ENCODE results near the gene AK5.
"Not testable (repeated sequence)": the region's sequence is repeated elsewhere in the genome, so short reads cannot be mapped to it uniquely, and the experiment has no call there.

The AK5 gene

GRCh38 chr1:77398152-77398551, 116.3 kb downstream of the AK5 start:
- peaks cover 8% of the 10 kb centered on the region for H3K4me1 ChIP-seq (ENCODE audit: control insufficient read depth, insufficient read depth, low read length, poor library complexity, severe bottlenecking)
- H3K9me3 ChIP-seq (ENCODE audit: control insufficient read depth, low read length): no peaks in the 10 kb centered on the region
- no peak overlapping the region for H3K27ac ChIP-seq (ENCODE audit: low read depth, low read length, severe bottlenecking)
- H3K4me3 ChIP-seq (ENCODE audit: extremely low read depth, insufficient read depth, low read length, poor library complexity, severe bottlenecking): no peak overlapping the region
- H3K36me3 ChIP-seq (ENCODE audit: control insufficient read depth, insufficient read depth, low read length): no peaks in the 10 kb centered on the region
- WGBS, 2 experiments (ENCODE audit: insufficient coverage in 2 of 2): 55 to 73% methylated on average over 2 to 3 of the region's 3 CpGs

GRCh38 chr1:77399250-77400086, 117.6 kb downstream of the AK5 start:
- H3K9me3 ChIP-seq (ENCODE audit: control insufficient read depth, low read length): no peaks in the 10 kb centered on the region
- H3K4me3 ChIP-seq (ENCODE audit: extremely low read depth, insufficient read depth, low read length, poor library complexity, severe bottlenecking): no peak overlapping the region
- WGBS, 2 experiments (ENCODE audit: insufficient coverage in 2 of 2): 71 to 89% methylated on average over 3 to 5 of the region's 6 CpGs
- H3K27ac ChIP-seq (ENCODE audit: low read depth, low read length, severe bottlenecking): no peak overlapping the region
- H3K4me1 ChIP-seq (ENCODE audit: control insufficient read depth, insufficient read depth, low read length, poor library complexity, severe bottlenecking): peaks cover 8% of the 10 kb centered on the region
- no peaks in the 10 kb centered on the region for H3K36me3 ChIP-seq (ENCODE audit: control insufficient read depth, insufficient read depth, low read length)

- no CpG with 5 or more reads among the region's 2 CpGs for WGBS, 2 experiments (ENCODE audit: insufficient coverage in 2 of 2)
- H3K9me3 ChIP-seq (ENCODE audit: control insufficient read depth, low read length): no peaks in the 10 kb centered on the region
- no peaks in the 10 kb centered on the region for H3K36me3 ChIP-seq (ENCODE audit: control insufficient read depth, insufficient read depth, low read length)
- H3K27ac ChIP-seq (ENCODE audit: low read depth, low read length, severe bottlenecking): no peak overlapping the region
- no peak overlapping the region for H3K4me3 ChIP-seq (ENCODE audit: extremely low read depth, insufficient read depth, low read length, poor library complexity, severe bottlenecking)
- peaks cover 2% of the 10 kb centered on the region for H3K4me1 ChIP-seq (ENCODE audit: control insufficient read depth, insufficient read depth, low read length, poor library complexity, severe bottlenecking)
Observed at GRCh38 chr1:77400781-77401180, 119.0 kb downstream of the AK5 start.

GRCh38 chr1:77401384-77401783, 119.6 kb downstream of the AK5 start:
- 80 to 83% methylated on average over 1 of the region's 2 CpGs for WGBS, 2 experiments (ENCODE audit: insufficient coverage in 2 of 2)
- Histone ChIP-seq H3K4me1 (ENCODE audit: control insufficient read depth, insufficient read depth, low read length, poor library complexity, severe bottlenecking) (peaks cover 2% of the 10 kb centered on the region), H3K36me3 (ENCODE audit: control insufficient read depth, insufficient read depth, low read length) (no peaks in the 10 kb centered on the region)

GRCh38 chr1:77405186-77405585, 123.4 kb downstream of the AK5 start:
- Histone ChIP-seq H3K4me1 (ENCODE audit: control insufficient read depth, insufficient read depth, low read length, poor library complexity, severe bottlenecking) (no peaks in the 10 kb centered on the region), H3K36me3 (ENCODE audit: control insufficient read depth, insufficient read depth, low read length) (no peaks in the 10 kb centered on the region), H3K9me3 (ENCODE audit: control insufficient read depth, low read length) (no peaks in the 10 kb centered on the region), H3K4me3 (ENCODE audit: extremely low read depth, insufficient read depth, low read length, poor library complexity, severe bottlenecking) (no peak overlapping the region), H3K27ac (ENCODE audit: low read depth, low read length, severe bottlenecking) (no peak overlapping the region)
- WGBS, 2 experiments (ENCODE audit: insufficient coverage in 2 of 2): 93 to 96% methylated on average over 4 of the region's 4 CpGs

More at GRCh38 chr1:77401384-77401783, 119.6 kb downstream of the AK5 start:
- H3K9me3 ChIP-seq (ENCODE audit: control insufficient read depth, low read length): no peaks in the 10 kb centered on the region
- no peak overlapping the region for H3K4me3 ChIP-seq (ENCODE audit: extremely low read depth, insufficient read depth, low read length, poor library complexity, severe bottlenecking)
- no peak overlapping the region for H3K27ac ChIP-seq (ENCODE audit: low read depth, low read length, severe bottlenecking)

GRCh38 chr1:77406661-77407060, 124.8 kb downstream of the AK5 start:
- H3K27ac ChIP-seq (ENCODE audit: low read depth, low read length, severe bottlenecking): no peak overlapping the region
- H3K4me3 ChIP-seq (ENCODE audit: extremely low read depth, insufficient read depth, low read length, poor library complexity, severe bottlenecking): no peak overlapping the region
- no peaks in the 10 kb centered on the region for H3K4me1 ChIP-seq (ENCODE audit: control insufficient read depth, insufficient read depth, low read length, poor library complexity, severe bottlenecking)
- H3K36me3 ChIP-seq (ENCODE audit: control insufficient read depth, insufficient read depth, low read length): no peaks in the 10 kb centered on the region
- no peaks in the 10 kb centered on the region for H3K9me3 ChIP-seq (ENCODE audit: control insufficient read depth, low read length)

- Histone ChIP-seq H3K36me3 (ENCODE audit: control insufficient read depth, insufficient read depth, low read length) (no peaks in the 10 kb centered on the region), H3K9me3 (ENCODE audit: control insufficient read depth, low read length) (no peaks in the 10 kb centered on the region), H3K27ac (ENCODE audit: low read depth, low read length, severe bottlenecking) (no peak overlapping the region), H3K4me3 (ENCODE audit: extremely low read depth, insufficient read depth, low read length, poor library complexity, severe bottlenecking) (no peak overlapping the region), H3K4me1 (ENCODE audit: control insufficient read depth, insufficient read depth, low read length, poor library complexity, severe bottlenecking) (no peaks in the 10 kb centered on the region)
Observed at GRCh38 chr1:77407738-77408375, 126.0 kb downstream of the AK5 start.

GRCh38 chr1:77408933-77409332, 127.1 kb downstream of the AK5 start:
- 50 to 82% methylated on average over 1 to 2 of the region's 4 CpGs for WGBS, 2 experiments (ENCODE audit: insufficient coverage in 2 of 2)
- not testable (repeated sequence) for H3K9me3 ChIP-seq (ENCODE audit: control insufficient read depth, low read length); H3K4me1 ChIP-seq (ENCODE audit: control insufficient read depth, insufficient read depth, low read length, poor library complexity, severe bottlenecking); H3K27ac ChIP-seq (ENCODE audit: low read depth, low read length, severe bottlenecking); H3K4me3 ChIP-seq (ENCODE audit: extremely low read depth, insufficient read depth, low read length, poor library complexity, severe bottlenecking); H3K36me3 ChIP-seq (ENCODE audit: control insufficient read depth, insufficient read depth, low read length)

GRCh38 chr1:77412069-77412819, 130.4 kb downstream of the AK5 start:
- 84 to 91% methylated on average over 6 of the region's 9 CpGs for WGBS, 2 experiments (ENCODE audit: insufficient coverage in 2 of 2)
- Histone ChIP-seq H3K27ac (ENCODE audit: low read depth, low read length, severe bottlenecking) (no peak overlapping the region), H3K36me3 (ENCODE audit: control insufficient read depth, insufficient read depth, low read length) (no peaks in the 10 kb centered on the region), H3K4me3 (ENCODE audit: extremely low read depth, insufficient read depth, low read length, poor library complexity, severe bottlenecking) (no peak overlapping the region), H3K4me1 (ENCODE audit: control insufficient read depth, insufficient read depth, low read length, poor library complexity, severe bottlenecking) (no peaks in the 10 kb centered on the region), H3K9me3 (ENCODE audit: control insufficient read depth, low read length) (no peaks in the 10 kb centered on the region)

GRCh38 chr1:77412820-77413530, 131.2 kb downstream of the AK5 start:
- H3K4me1 ChIP-seq (ENCODE audit: control insufficient read depth, insufficient read depth, low read length, poor library complexity, severe bottlenecking): no peaks in the 10 kb centered on the region
- H3K36me3 ChIP-seq (ENCODE audit: control insufficient read depth, insufficient read depth, low read length): no peaks in the 10 kb centered on the region
- H3K9me3 ChIP-seq (ENCODE audit: control insufficient read depth, low read length): peaks cover 1% of the 10 kb centered on the region
- WGBS, 2 experiments (ENCODE audit: insufficient coverage in 2 of 2): 62 to 67% methylated on average over 7 to 8 of the region's 8 CpGs
- no peak overlapping the region for H3K27ac ChIP-seq (ENCODE audit: low read depth, low read length, severe bottlenecking)
- no peak overlapping the region for H3K4me3 ChIP-seq (ENCODE audit: extremely low read depth, insufficient read depth, low read length, poor library complexity, severe bottlenecking)

Measured in mesodermal cell (in vitro differentiated cells).